H9 (cell line): ENCODE results near the gene CLCNKA. TPM values are rescaled to one million over a fixed set of nuclear protein-coding genes. Genes with fewer than 3 reads are reported as not detected.

Experiments used
- DNase-seq: peaks from one replicate; pipeline ENCODE4 v3.0.0-alpha.2; 2017
- H2AFZ ChIP-seq: one replicate; pipeline ENCODE4 v1.6.1; 2013; ENCODE audit warnings: mild to moderate bottlenecking, low read length, control low read depth, moderate library complexity
- H2AK5ac ChIP-seq: 2 replicates; pipeline ENCODE4 v1.6.1; 2013; ENCODE audit warnings: low read length, control low read depth, mixed read lengths; ENCODE audit not compliant: insufficient read length
- H2BK120ac ChIP-seq: one replicate; pipeline ENCODE4 v1.6.1; 2013; ENCODE audit warnings: low read depth, mild to moderate bottlenecking, low read length, control low read depth, inconsistent platforms; ENCODE audit not compliant: poor library complexity, severe bottlenecking
- H2BK12ac ChIP-seq: 2 replicates; pipeline ENCODE4 v1.6.1; 2013; ENCODE audit warnings: low read length, control low read depth, mixed read lengths, low read depth; ENCODE audit not compliant: insufficient read length
- H2BK15ac ChIP-seq: 2 replicates; pipeline ENCODE4 v1.6.1; 2013; ENCODE audit warnings: low read depth, low read length, control low read depth
- H2BK20ac ChIP-seq: one replicate; pipeline ENCODE4 v1.6.1; 2013; ENCODE audit warnings: low read depth, mild to moderate bottlenecking, low read length, control low read depth, inconsistent platforms; ENCODE audit not compliant: poor library complexity, severe bottlenecking
- H2BK5ac ChIP-seq: 2 replicates; pipeline ENCODE4 v1.6.1; 2013; ENCODE audit warnings: low read length, control low read depth, mixed read lengths; ENCODE audit not compliant: insufficient read length
- H3K14ac ChIP-seq: 2 replicates; pipeline ENCODE4 v1.6.1; 2013; ENCODE audit warnings: low read length, control low read depth; ENCODE audit not compliant: insufficient read depth
- H3K18ac ChIP-seq: 2 replicates; pipeline ENCODE4 v1.6.1; 2013; ENCODE audit warnings: low read depth, mild to moderate bottlenecking, mixed read lengths, low read length, control low read depth; ENCODE audit not compliant: insufficient read length
- H3K23ac ChIP-seq: 2 replicates; pipeline ENCODE4 v1.6.1; 2013; ENCODE audit warnings: low read length, control low read depth, mixed read lengths, low read depth; ENCODE audit not compliant: insufficient read length
- H3K23me2 ChIP-seq: 2 replicates; pipeline ENCODE4 v1.6.1; 2013; ENCODE audit warnings: low read depth, mild to moderate bottlenecking, mixed read lengths, low read length, control low read depth; ENCODE audit not compliant: insufficient read length, poor library complexity, severe bottlenecking
- H3K27ac ChIP-seq: 2 replicates; pipeline ENCODE4 v1.5.1; 2013; ENCODE audit warnings: low read length, control low read depth, mixed read lengths, low read depth; ENCODE audit not compliant: insufficient read length
- H3K27me3 ChIP-seq: 2 replicates; pipeline ENCODE4 v1.6.1; 2013; ENCODE audit warnings: low read length, control low read depth, inconsistent platforms; ENCODE audit not compliant: insufficient read depth
- H3K4ac ChIP-seq: 2 replicates; pipeline ENCODE4 v1.6.1; 2013; ENCODE audit warnings: low read depth, mild to moderate bottlenecking, control low read depth, inconsistent platforms, low read length, moderate library complexity
- H3K4me1 ChIP-seq: 2 replicates; pipeline ENCODE4 v1.6.1; 2013; ENCODE audit warnings: low read length, control low read depth, inconsistent platforms; ENCODE audit not compliant: insufficient read depth
- H3K4me2 ChIP-seq: 2 replicates; pipeline ENCODE4 v1.6.1; 2013; ENCODE audit warnings: low read length, control low read depth, mixed read lengths; ENCODE audit not compliant: insufficient read length, insufficient read depth
- H3K56ac ChIP-seq: 2 replicates; pipeline ENCODE4 v1.6.1; 2013; ENCODE audit warnings: low read depth, mild to moderate bottlenecking, mixed read lengths, low read length, control low read depth; ENCODE audit not compliant: insufficient read length
- H3K79me1 ChIP-seq: 2 replicates; pipeline ENCODE4 v1.6.1; 2013; ENCODE audit warnings: low read depth, mild to moderate bottlenecking, moderate library complexity, low read length, control low read depth, inconsistent platforms; ENCODE audit not compliant: insufficient read depth, poor library complexity, severe bottlenecking
- H3K79me2 ChIP-seq: 2 replicates; pipeline ENCODE4 v1.6.1; 2013; ENCODE audit warnings: low read length, control low read depth, inconsistent platforms; ENCODE audit not compliant: insufficient read depth
- H3K9ac ChIP-seq: 2 replicates; pipeline ENCODE4 v1.6.1; 2013; ENCODE audit warnings: low read length, control low read depth, mixed read lengths; ENCODE audit not compliant: insufficient read length; ENCODE audit errors: extremely low read depth
- H3K9me3 ChIP-seq: one replicate; pipeline ENCODE4 v1.6.1; 2013; ENCODE audit warnings: low read depth, low read length, inconsistent platforms; ENCODE audit not compliant: control insufficient read depth
- H3T11ph ChIP-seq: one replicate; pipeline ENCODE4 v1.6.1; 2013; ENCODE audit warnings: mild to moderate bottlenecking, low read length, control low read depth, inconsistent platforms
- H4K20me1 ChIP-seq: one replicate; pipeline ENCODE4 v1.6.1; 2013; ENCODE audit not compliant: control insufficient read depth, insufficient read length, insufficient read depth
- H4K5ac ChIP-seq: 2 replicates; pipeline ENCODE4 v1.6.1; 2013; ENCODE audit warnings: low read depth, mild to moderate bottlenecking, mixed read lengths, low read length, control low read depth; ENCODE audit not compliant: insufficient read length
- H4K8ac ChIP-seq: replicated peaks from 2 replicates; pipeline ENCODE4 v1.6.1; 2013; ENCODE audit warnings: low read length, control low read depth, mixed read lengths, low read depth; ENCODE audit not compliant: insufficient read length
- H4K91ac ChIP-seq: 2 replicates; pipeline ENCODE4 v1.6.1; 2013; ENCODE audit warnings: low read depth, mild to moderate bottlenecking, moderate library complexity, mixed read lengths, low read length, control low read depth; ENCODE audit not compliant: insufficient read length
- H3K27ac Mint-ChIP-seq, 3 experiments: 2 replicates in 2 of 3; 3 replicates in 1 of 3; pipeline ENCODE4 v1.8.0; 2020 to 2021; ENCODE audit warnings: mixed read lengths in 3 of 3, mild to moderate bottlenecking in 1 of 3, moderate library complexity in 1 of 3
- H3K27me3 Mint-ChIP-seq: 2 replicates; pipeline ENCODE4 v1.8.0; 2021; ENCODE audit warnings: low read depth, mild to moderate bottlenecking, moderate library complexity, mixed read lengths
- H3K36me3 Mint-ChIP-seq, 3 experiments: 2 replicates in 2 of 3; 3 replicates in 1 of 3; pipeline ENCODE4 v1.8.0; 2020 to 2021; ENCODE audit warnings: low read depth in 3 of 3, mixed read lengths in 3 of 3; ENCODE audit not compliant: insufficient read depth in 1 of 3
- H3K4me1 Mint-ChIP-seq, 2 experiments: 2 replicates each; pipeline ENCODE4 v1.8.0; 2020; ENCODE audit warnings: mixed read lengths in 2 of 2
- H3K4me3 Mint-ChIP-seq, 2 experiments: 2 replicates in 1 of 2; 3 replicates in 1 of 2; pipeline ENCODE4 v1.8.0; 2020 to 2021; ENCODE audit warnings: mild to moderate bottlenecking in 2 of 2, mixed read lengths in 2 of 2, moderate library complexity in 1 of 2
- H3K9me3 Mint-ChIP-seq, 2 experiments: 2 replicates in 1 of 2; 3 replicates in 1 of 2; pipeline ENCODE4 v1.8.0; 2020; ENCODE audit warnings: mild to moderate bottlenecking in 2 of 2, mixed read lengths in 2 of 2, moderate library complexity in 1 of 2
- CTCF ChIP-seq: fragments of 200-600 bp; sonication (generic); conservative IDR thresholded peaks from 3 replicates; pipeline ENCODE4 v1.8.0; 2021; ENCODE audit warnings: antibody characterized with exemption, mild to moderate bottlenecking
- WGBS: extraction: QIAGEN DNeasy Blood & Tissue Kit; methylation state at CpG from one replicate; pipeline ENCODE4 v1.1.7; 2013; ENCODE audit warnings: missing lambda C conversion rate, low lambda C conversion rate, mixed read lengths; ENCODE audit not compliant: insufficient read length; ENCODE audit errors: extremely low coverage; 5-methylcytosine and 5-hydroxymethylcytosine counted together
- total RNA-seq: library from RNA; stranded (reverse); gene quantifications from 2 replicates; pipeline ENCODE4 v1.2.1, GENCODE V29; 2021

Gene CLCNKA
- total RNA-seq, 1 experiment from 2014 or later: 0.98 TPM

- no peak overlapping the region for H3K9ac ChIP-seq
- H2AK5ac ChIP-seq: no peak overlapping the region
- H2AFZ ChIP-seq: no peak overlapping the region
- no peak overlapping the region for H3K14ac ChIP-seq
- no peak for DNase-seq
- no peak overlapping the region for H2BK12ac ChIP-seq
- H2BK15ac ChIP-seq: no peak overlapping the region
- H3K9me3 ChIP-seq: no peaks in the 10 kb centered on the region
- peaks cover 11 to 14% of the 10 kb centered on the region in 2 experiments for H3K4me1 Mint-ChIP-seq
- H4K8ac ChIP-seq: no peak overlapping the region
- H3K27me3 Mint-ChIP-seq: 0 out of 2 replicates have a peak, but pooled peaks cover under 1% of the 10 kb centered on the region
- peaks cover 21 to 35% (median 25%) of the 10 kb centered on the region in 3 experiments for H3K36me3 Mint-ChIP-seq
- H3K9me3 Mint-ChIP-seq: peaks cover 4 to 9% of the 10 kb centered on the region in 2 experiments; a peak in 3 of 5 replicates
- H3K23me2 ChIP-seq: no peaks in the 10 kb centered on the region
- no peaks in the 10 kb centered on the region for H3K4me1 ChIP-seq
- TF ChIP-seq CTCF: no peak
- H3K4me2 ChIP-seq: no peak overlapping the region
- WGBS: no CpG with 5 or more reads among the region's 4 CpGs
- no peak overlapping the region for H3T11ph ChIP-seq
- no peak overlapping the region for H3K56ac ChIP-seq
- H2BK5ac ChIP-seq: no peak overlapping the region
- H4K91ac ChIP-seq: no peak overlapping the region
- H3K4ac ChIP-seq: no peak overlapping the region
- no peak overlapping the region for H4K5ac ChIP-seq
- no peak overlapping the region for H3K23ac ChIP-seq
- H3K27me3 ChIP-seq: no peaks in the 10 kb centered on the region
- H3K18ac ChIP-seq: no peak overlapping the region
- H3K4me3 Mint-ChIP-seq: no peak overlapping the region
- no peak overlapping the region for H2BK20ac ChIP-seq
- H3K27ac ChIP-seq: no peak overlapping the region
- no peaks in the 10 kb centered on the region for H4K20me1 ChIP-seq
- no peak overlapping the region for H3K27ac Mint-ChIP-seq
- no peak overlapping the region for H2BK120ac ChIP-seq
- no peaks in the 10 kb centered on the region for H3K79me1 ChIP-seq
- no peaks in the 10 kb centered on the region for H3K79me2 ChIP-seq
These were observed 48.1 kb upstream of the CLCNKA start for GRCh38 chr1:15973772-15974171.
